Activated naive CD8-positive, alpha-beta T cell treated with anti-CD3 and anti-CD28 coated beads, Interleukin-2, amount 10 ng/mL, durations not matched to agents 7 days and 5 days (primary cell): ENCODE measurements around the gene HEATR5A. TPM values are rescaled to one million over a fixed set of nuclear protein-coding genes. Genes with fewer than 3 reads are reported as not detected.
"Not testable (repeated sequence)": the region's sequence is repeated elsewhere in the genome, so short reads cannot be mapped to it uniquely, and the experiment has no call there.

ENCODE experiments used
- ATAC-seq: fragments of 150-1000 bp; cut with Tn5 transposase; one replicate; pipeline ENCODE4 v1.10.0; 2021; ENCODE audit warnings: low read depth, moderate library complexity
- POLR2A ChIA-PET: fragments of 350-600 bp; sonication (Branson Sonifier 250); formaldehyde crosslinking; loops from one replicate; lab custom pipeline; 2021; ENCODE audit warnings: antibody characterized with exemption; lab: Charles Lee
- DNase-seq: peaks from one replicate; pipeline ENCODE4 v3.0.0; 2021
- H3K27ac Mint-ChIP-seq: one replicate; pipeline ENCODE4 v1.8.0; 2022; ENCODE audit warnings: mild to moderate bottlenecking, mixed read lengths
- H3K27me3 Mint-ChIP-seq: one replicate; pipeline ENCODE4 v1.8.0; 2022; ENCODE audit warnings: mild to moderate bottlenecking, moderate library complexity, mixed read lengths
- H3K36me3 Mint-ChIP-seq: one replicate; pipeline ENCODE4 v1.8.0; 2021; ENCODE audit warnings: mild to moderate bottlenecking, mixed read lengths
- H3K4me1 Mint-ChIP-seq: one replicate; pipeline ENCODE4 v1.8.0; 2021; ENCODE audit warnings: mixed read lengths
- H3K4me3 Mint-ChIP-seq: one replicate; pipeline ENCODE4 v1.8.0; 2022; ENCODE audit warnings: mild to moderate bottlenecking, moderate library complexity, mixed read lengths
- H3K9me3 Mint-ChIP-seq: one replicate; pipeline ENCODE4 v1.8.0; 2021; ENCODE audit warnings: mixed read lengths
- total RNA-seq, 2 experiments: library from RNA; stranded (reverse); gene quantifications; one replicate each; pipeline ENCODE4 v1.2.3, GENCODE V29; 2021

The HEATR5A gene
- total RNA-seq, 2 experiments from 2014 or later: 9.4 to 11.5 TPM

GRCh38 chr14:31270196-31270772 is 150.1 kb downstream of the HEATR5A start:
- no peak overlapping the region for H3K27ac Mint-ChIP-seq
- ATAC-seq (no peak), DNase-seq (no peak)
- H3K27me3 Mint-ChIP-seq: peaks cover 2% of the 10 kb centered on the region
- peaks cover 1% of the 10 kb centered on the region for H3K36me3 Mint-ChIP-seq
- H3K9me3 Mint-ChIP-seq: peaks cover 8% of the 10 kb centered on the region
- H3K4me3 Mint-ChIP-seq: no peak overlapping the region
- POLR2A ChIA-PET: no interaction called here
- H3K4me1 Mint-ChIP-seq: peaks cover 2% of the 10 kb centered on the region

- Mint-ChIP-seq H3K4me3 (no peak overlapping the region), H3K36me3 (peaks cover 1% of the 10 kb centered on the region), H3K4me1 (peaks cover 2% of the 10 kb centered on the region), H3K27ac (no peak overlapping the region), H3K27me3 (peaks cover 2% of the 10 kb centered on the region), H3K9me3 (peaks cover 8% of the 10 kb centered on the region)
- DNase-seq (no peak), ATAC-seq (no peak)
- POLR2A ChIA-PET: no interaction called here
Measured at GRCh38 chr14:31269634-31270195, 150.6 kb downstream of the HEATR5A start.

GRCh38 chr14:31268216-31268615 is 152.1 kb downstream of the HEATR5A start:
- Mint-ChIP-seq H3K36me3 (peaks cover 1% of the 10 kb centered on the region), H3K4me3 (no peak overlapping the region), H3K4me1 (peaks cover 4% of the 10 kb centered on the region), H3K27me3 (peaks cover 2% of the 10 kb centered on the region), H3K27ac (no peak overlapping the region), H3K9me3 (peaks cover 6% of the 10 kb centered on the region)
- POLR2A ChIA-PET: no interaction called here
- ATAC-seq (no peak), DNase-seq (no peak)

- POLR2A ChIA-PET: no interaction called here
- Mint-ChIP-seq H3K4me3 (no peak overlapping the region), H3K9me3 (peaks cover 8% of the 10 kb centered on the region), H3K27ac (no peak overlapping the region), H3K4me1 (peaks cover 4% of the 10 kb centered on the region), H3K36me3 (peaks cover 1% of the 10 kb centered on the region), H3K27me3 (peaks cover 2% of the 10 kb centered on the region)
- ATAC-seq (no peak), DNase-seq (no peak)
Measured at GRCh38 chr14:31266437-31267331, 153.7 kb downstream of the HEATR5A start.

GRCh38 chr14:31265701-31266398 is 154.5 kb downstream of the HEATR5A start:
- no peak overlapping the region for H3K4me3 Mint-ChIP-seq
- no peak overlapping the region for H3K27ac Mint-ChIP-seq
- peaks cover 1% of the 10 kb centered on the region for H3K36me3 Mint-ChIP-seq
- peaks cover 2% of the 10 kb centered on the region for H3K27me3 Mint-ChIP-seq
- peaks cover 8% of the 10 kb centered on the region for H3K9me3 Mint-ChIP-seq
- POLR2A ChIA-PET: no interaction called here
- peaks cover 4% of the 10 kb centered on the region for H3K4me1 Mint-ChIP-seq
- DNase-seq (no peak), ATAC-seq (no peak)

GRCh38 chr14:31263485-31264133 is 156.7 kb downstream of the HEATR5A start:
- POLR2A ChIA-PET: no interaction called here
- no peak for ATAC-seq

GRCh38 chr14:31261859-31262731 is 158.3 kb downstream of the HEATR5A start:
- DNase-seq (no peak), ATAC-seq (no peak)
- no peak overlapping the region for H3K27ac Mint-ChIP-seq
- H3K4me3 Mint-ChIP-seq: no peak overlapping the region
- H3K9me3 Mint-ChIP-seq: peaks cover 2% of the 10 kb centered on the region
- POLR2A ChIA-PET: no interaction called here
- H3K36me3 Mint-ChIP-seq: no peaks in the 10 kb centered on the region
- peaks cover 3% of the 10 kb centered on the region for H3K27me3 Mint-ChIP-seq
- H3K4me1 Mint-ChIP-seq: peaks cover 4% of the 10 kb centered on the region

More at GRCh38 chr14:31263485-31264133, 156.7 kb downstream of the HEATR5A start:
- peaks cover 2% of the 10 kb centered on the region for H3K27me3 Mint-ChIP-seq
- H3K36me3 Mint-ChIP-seq: no peaks in the 10 kb centered on the region
- H3K4me1 Mint-ChIP-seq: peaks cover 4% of the 10 kb centered on the region
- peaks cover 2% of the 10 kb centered on the region for H3K9me3 Mint-ChIP-seq
- no peak overlapping the region for H3K4me3 Mint-ChIP-seq
- no peak for DNase-seq
- no peak overlapping the region for H3K27ac Mint-ChIP-seq

GRCh38 chr14:31261523-31261858 is 158.9 kb downstream of the HEATR5A start:
- H3K4me1 Mint-ChIP-seq: peaks cover 4% of the 10 kb centered on the region
- ATAC-seq (no peak), DNase-seq (no peak)
- H3K27ac Mint-ChIP-seq: no peak overlapping the region
- H3K9me3 Mint-ChIP-seq: peaks cover 2% of the 10 kb centered on the region
- H3K4me3 Mint-ChIP-seq: no peak overlapping the region
- POLR2A ChIA-PET: interaction anchor here (0.6 kb wide), 1 partner anchor 369 kb away, joined by 3 read pairs; no protein-coding TSS in a partner anchor
- H3K36me3 Mint-ChIP-seq: no peaks in the 10 kb centered on the region
- peaks cover 3% of the 10 kb centered on the region for H3K27me3 Mint-ChIP-seq

- H3K36me3 Mint-ChIP-seq, H3K4me3 Mint-ChIP-seq, H3K27ac Mint-ChIP-seq, H3K27me3 Mint-ChIP-seq, H3K4me1 Mint-ChIP-seq, H3K9me3 Mint-ChIP-seq, ATAC-seq, DNase-seq, POLR2A ChIA-PET: not testable (repeated sequence)
Measured at GRCh38 chr14:31259040-31259435, 161.3 kb downstream of the HEATR5A start.

- H3K9me3 Mint-ChIP-seq: peaks cover 2% of the 10 kb centered on the region
- H3K27me3 Mint-ChIP-seq: peaks cover 1% of the 10 kb centered on the region
- POLR2A ChIA-PET: no interaction called here
- H3K36me3 Mint-ChIP-seq: no peaks in the 10 kb centered on the region
- no peak overlapping the region for H3K4me3 Mint-ChIP-seq
- ATAC-seq: no peak
- H3K27ac Mint-ChIP-seq: no peak overlapping the region
- no peaks in the 10 kb centered on the region for H3K4me1 Mint-ChIP-seq
- no peak for DNase-seq
Measured at GRCh38 chr14:31258427-31259039, 161.8 kb downstream of the HEATR5A start.

- H3K4me1 Mint-ChIP-seq, H3K36me3 Mint-ChIP-seq, POLR2A ChIA-PET, H3K9me3 Mint-ChIP-seq, DNase-seq, H3K27me3 Mint-ChIP-seq, H3K4me3 Mint-ChIP-seq, ATAC-seq, H3K27ac Mint-ChIP-seq: not testable (repeated sequence)
Measured at GRCh38 chr14:31257554-31258426, 162.6 kb downstream of the HEATR5A start.
